Right lobe of liver (tissue), 6 donors: Measurements from ENCODE around the gene PPP1R14C. TPM values are rescaled to one million over a fixed set of nuclear protein-coding genes. Genes with fewer than 3 reads are reported as not detected.

Experiments
- ATAC-seq, 4 donors: fragments of 200-7000 bp; cut with Tn5 transposase; one replicate each; pipeline ENCODE4 v1.9.1; 2020; ENCODE audit warnings: mild to moderate bottlenecking in 4 of 4, moderate library complexity in 4 of 4
- DNase-seq, 3 donors: peaks; one replicate each; pipeline ENCODE4 v3.0.0-alpha.2; 2020
- H3K27ac ChIP-seq, 3 donors: fragments of 200-600 bp; one replicate each; pipeline ENCODE4 v1.8.0; 2022
- H3K27me3 ChIP-seq, 2 donors: fragments of 200-600 bp; one replicate each; pipeline ENCODE4 v1.8.0; 2022
- H3K36me3 ChIP-seq, 4 donors: fragments of 200-600 bp; sonication (generic) in 1 of 4; one replicate each; pipeline versions ENCODE4 v1.5.1 to v1.8.0; 2017 to 2022; ENCODE audit warnings: control low read depth in 1 of 4
- H3K4me1 ChIP-seq, 4 donors: fragments of 200-600 bp; sonication (generic) in 1 of 4; one replicate each; pipeline versions ENCODE4 v1.5.1 to v1.8.0; 2017 to 2022; ENCODE audit warnings: control low read depth in 1 of 4
- H3K4me3 ChIP-seq, 3 donors: fragments of 200-600 bp; one replicate each; pipeline ENCODE4 v1.8.0; 2022
- H3K9me3 ChIP-seq, 4 donors: fragments of 200-600 bp; sonication (generic) in 1 of 4; one replicate each; pipeline versions ENCODE4 v1.5.1 to v1.8.0; 2017 to 2022; ENCODE audit warnings: control low read depth in 1 of 4
- CTCF ChIP-seq, 4 donors: fragments of 200-600 bp in 3 of 4; fragments of 450-650 bp in 1 of 4; IDR thresholded peaks; one replicate each; pipeline versions ENCODE4 v1.5.1 to v1.8.0; 2016 to 2022; ENCODE audit warnings: antibody characterized with exemption in 4 of 4, mild to moderate bottlenecking in 2 of 4
- POLR2A ChIP-seq: fragments of 450-650 bp; IDR thresholded peaks from one replicate; pipeline ENCODE4 v1.6.1; 2017; ENCODE audit warnings: antibody characterized with exemption, mild to moderate bottlenecking
- WGBS: methylation state at CpG from one replicate; pipeline ENCODE4 v1.1.6; 2018; ENCODE audit warnings: low coverage, low lambda C conversion rate; ENCODE audit not compliant: insufficient coverage; ENCODE audit errors: missing lambda C conversion rate; 5-methylcytosine and 5-hydroxymethylcytosine counted together
- intact Hi-C, 2 donors: fragments of 100-400 bp; cut with DNase I; formaldehyde crosslinking; loops; one replicate each; pipeline versions ENCODE4 v1.11.2 to v1.14.1; 2022
- total RNA-seq, 6 experiments: library from RNA; depleted of rRNA in 2 of 6; stranded (reverse); fragments of >200 nt in 2 of 6; fragmentation: NEBNext Ultra II Directional in 3 of 6; extraction: Animal tissue kit (Norgen Biotek cat#: 25700) in 3 of 6; gene quantifications; one replicate each; pipeline versions ENCODE4 v1.1.0 to v1.2.4, GENCODE V29; 2016 to 2023
- donor health status: DM: no; HTN: yes; CAD: no.
- donor health status: DM: no; HTN: no; CAD: no.
- donor health status: DM: no; HTN: no; CAD: no.
- donor health status: DM: no; HTN: yes; CAD: no.
- donor health status: DM: no; HTN: yes; CAD: no.

The PPP1R14C gene
- total RNA-seq, 6 experiments from 2014 or later = not detected

- WGBS = 58% methylated on average over 3 of the region's 5 CpGs
- Histone ChIP-seq H3K36me3 (no peaks in the 10 kb centered on the region), H3K4me3 (no peak overlapping the region), H3K4me1 (no peaks in the 10 kb centered on the region), H3K9me3 (no peaks in the 10 kb centered on the region), H3K27me3 (no peaks in the 10 kb centered on the region), H3K27ac (no peak overlapping the region)
- TF ChIP-seq CTCF (IDR thresholded peaks at IDR 0.05) (no peak), POLR2A (no peak)
- intact Hi-C loops = no loop called here
- ATAC-seq (no peak), DNase-seq (no peak)
Measured at GRCh38 chr6:150189122-150189521, 46.3 kb downstream of the PPP1R14C start.

- no peak for TF ChIP-seq CTCF (IDR thresholded peaks at IDR 0.05)
- no peak for TF ChIP-seq POLR2A
- H3K36me3 ChIP-seq = no peaks in the 10 kb centered on the region
- H3K4me3 ChIP-seq = no peak overlapping the region
- 80% methylated on average over 3 of the region's 3 CpGs for WGBS
- no peaks in the 10 kb centered on the region for H3K4me1 ChIP-seq
- ATAC-seq (no peak), DNase-seq (no peak)
- H3K27me3 ChIP-seq = no peaks in the 10 kb centered on the region
- H3K9me3 ChIP-seq = no peaks in the 10 kb centered on the region
- H3K27ac ChIP-seq = no peak overlapping the region
- intact Hi-C loops = no loop called here
Measured at GRCh38 chr6:150191809-150192208, 49.0 kb downstream of the PPP1R14C start.

- no peaks in the 10 kb centered on the region for H3K4me1 ChIP-seq
- 73% methylated on average over 2 of the region's 2 CpGs for WGBS
- intact Hi-C loops = no loop called here
- no peaks in the 10 kb centered on the region for H3K9me3 ChIP-seq
- TF ChIP-seq POLR2A (no peak), CTCF (IDR thresholded peaks at IDR 0.05) (no peak)
- ATAC-seq (no peak), DNase-seq (no peak)
- H3K27ac ChIP-seq = no peak overlapping the region
- no peaks in the 10 kb centered on the region for H3K27me3 ChIP-seq
- H3K36me3 ChIP-seq = no peaks in the 10 kb centered on the region
- no peak overlapping the region for H3K4me3 ChIP-seq
Measured at GRCh38 chr6:150194195-150194594, 51.4 kb downstream of the PPP1R14C start.

GRCh38 chr6:150195996-150196417 is 53.2 kb downstream of the PPP1R14C start:
- Histone ChIP-seq H3K27ac (no peak overlapping the region), H3K27me3 (no peaks in the 10 kb centered on the region), H3K4me3 (no peak overlapping the region), H3K36me3 (no peaks in the 10 kb centered on the region), H3K4me1 (no peaks in the 10 kb centered on the region), H3K9me3 (no peaks in the 10 kb centered on the region)
- intact Hi-C loops = no loop called here
- WGBS = 80% methylated on average over 1 of the region's 2 CpGs
- no peak for ATAC-seq
- no peak for TF ChIP-seq CTCF (IDR thresholded peaks at IDR 0.05)
- TF ChIP-seq POLR2A = no peak
- no peak for DNase-seq
